K562 (cell line): ENCODE measurements around the gene NRM. TPM values are rescaled to one million over a fixed set of nuclear protein-coding genes. Genes with fewer than 3 reads are reported as not detected.

Experiments
- BRD4 ChIP-seq: fragments of 200-600 bp; sonication (generic); IDR thresholded peaks from 2 replicates; pipeline ENCODE4 v1.6.1; 2017; ENCODE audit warnings: inconsistent platforms
- DEAF1 ChIP-seq: fragments of 450-650 bp; formaldehyde crosslinking; IDR thresholded peaks from 2 replicates; pipeline ENCODE4 v1.4.0; 2020; ENCODE audit warnings: mild to moderate bottlenecking, moderate library complexity
- EHMT2 ChIP-seq: fragments of 450-650 bp; IDR thresholded peaks from 2 replicates; pipeline ENCODE4 v1.6.1; 2018; ENCODE audit warnings: antibody characterized with exemption
- IRF2 ChIP-seq: sonication (generic); formaldehyde crosslinking; IDR thresholded peaks from 2 replicates; pipeline ENCODE4 v1.8.1; 2022; ENCODE audit warnings: mild to moderate bottlenecking, missing genetic modification reagents
- KDM5B ChIP-seq: fragments of 200-600 bp; sonication (generic); IDR thresholded peaks from 2 replicates; pipeline ENCODE4 v1.6.1; 2012; ENCODE audit warnings: low read depth, mild to moderate bottlenecking, moderate library complexity, low read length, control low read depth, inconsistent platforms; ENCODE audit not compliant: insufficient replicate concordance
- MAZ ChIP-seq, 2 experiments: fragments of 450-650 bp in 1 of 2; sonication (generic) in 1 of 2; formaldehyde crosslinking; IDR thresholded peaks in 1 of 2; conservative IDR thresholded peaks in 1 of 2; 2 replicates each; pipeline versions ENCODE4 v1.4.0 to v1.5.0; 2020; ENCODE audit warnings: mild to moderate bottlenecking in 1 of 2, missing genetic modification reagents in 1 of 2
- MEF2D ChIP-seq: conservative IDR thresholded peaks from 2 replicates; pipeline ENCODE4 v1.6.1; 2016; ENCODE audit warnings: low read depth, missing genetic modification characterization, missing compliant biosample characterization
- NR4A1 ChIP-seq, 2 experiments: fragments of 250-450 bp in 1 of 2; fragments of 450-650 bp in 1 of 2; sonication (Bioruptor Pico) in 1 of 2; IDR thresholded peaks; 2 replicates each; pipeline versions ENCODE4 v1.4.0 to v1.6.1; 2016 to 2020; ENCODE audit warnings: mild to moderate bottlenecking in 2 of 2, missing compliant biosample characterization in 1 of 2, missing genetic modification characterization in 1 of 2, moderate library complexity in 1 of 2
- SIRT6 ChIP-seq: IDR thresholded peaks from one replicate; pipeline ENCODE4 v1.6.1; 2012; ENCODE audit warnings: low read depth, mild to moderate bottlenecking, control low read depth, inconsistent platforms, low read length, moderate library complexity
- TARDBP ChIP-seq: fragments of 450-650 bp; IDR thresholded peaks from 2 replicates; pipeline ENCODE4 v1.6.1; 2016
- VEZF1 ChIP-seq: fragments of 200-800 bp; sonication (Bioruptor generic); IDR thresholded peaks from 2 replicates; pipeline ENCODE4 v1.6.1; 2017; ENCODE audit warnings: missing genetic modification characterization, missing compliant biosample characterization
- ZC3H11A ChIP-seq: IDR thresholded peaks from 2 replicates; pipeline ENCODE4 v1.6.1; 2012; ENCODE audit warnings: low read depth, low read length, improper control_type of control experiment
- ZNF174 ChIP-seq: fragments of 250-450 bp; sonication (Bioruptor Pico); IDR thresholded peaks from 2 replicates; pipeline ENCODE4 v1.4.0; 2020; ENCODE audit warnings: mild to moderate bottlenecking
- ZNF23 ChIP-seq: fragments of 250-450 bp; sonication (Bioruptor Pico); IDR thresholded peaks from 2 replicates; pipeline ENCODE4 v1.4.0; 2020; ENCODE audit warnings: mild to moderate bottlenecking
- ZNF263 ChIP-seq: sonication (generic); formaldehyde crosslinking; IDR thresholded peaks from 2 replicates; pipeline ENCODE4 v1.8.0; 2022; ENCODE audit warnings: mild to moderate bottlenecking, missing genetic modification reagents, borderline replicate concordance
- ZNF3 ChIP-seq: fragments of 250-450 bp; sonication (Bioruptor Pico); IDR thresholded peaks from 2 replicates; pipeline ENCODE4 v1.5.0; 2021; ENCODE audit warnings: mild to moderate bottlenecking, moderate library complexity
- polyA plus RNA-seq, 8 experiments: library from polyadenylated mRNA; depleted of rRNA in 4 of 8; stranded (reverse) in 5 of 8; unstranded in 3 of 8; fragments of >200 nt; fragmentation: Nextera tagmentation in 2 of 8; fragmentation: Illumina TruSeq in 1 of 8; extraction: Ambion mirVana in 2 of 8; extraction: Trizol in 1 of 8; gene quantifications; 2 replicates each; pipeline versions ENCODE4 v1.2.1 to v1.2.3, GENCODE V29; 2011 to 2014; ENCODE audit warnings: inconsistent platforms in 1 of 8, missing spikeins in 1 of 8
- total RNA-seq, 7 experiments: library from RNA; depleted of rRNA in 6 of 7; stranded (reverse); fragments of >200 nt in 6 of 7; fragmentation: Illumina TruSeq in 2 of 7; extraction: Trizol in 2 of 7; gene quantifications; 2 replicates each; pipeline versions ENCODE4 v1.2.1 to v1.2.3, GENCODE V29; 2011 to 2021; ENCODE audit warnings: low replicate concordance in 1 of 7
- TF ChIP-seq, protein P1 (sequence below): fragments of 250-450 bp; sonication (Bioruptor Pico); IDR thresholded peaks from 2 replicates; pipeline ENCODE4 v1.8.0; 2021; ENCODE audit warnings: borderline replicate concordance, mild to moderate bottlenecking, moderate library complexity; ENCODE audit not compliant: poor library complexity, severe bottlenecking
- TF ChIP-seq, protein P2 (sequence below): sonication (generic); IDR thresholded peaks from 2 replicates; pipeline ENCODE4 v1.6.1; 2016
- TF ChIP-seq, protein P3 (sequence below): sonication (generic); formaldehyde crosslinking; IDR thresholded peaks from 2 replicates; pipeline ENCODE4 v1.8.0; 2022; ENCODE audit warnings: mild to moderate bottlenecking, missing genetic modification reagents
- TF ChIP-seq, protein P4 (sequence below): fragments of 250-450 bp; sonication (Bioruptor Pico); IDR thresholded peaks from 2 replicates; pipeline ENCODE4 v1.5.0; 2021

Gene NRM
- total and polyA plus RNA-seq, 9 of the 15 experiments (the other 6 are each of a cell fraction or from before 2014, with no cell fraction given), result 9.7 to 58.2 (median 18.1) TPM

- TF ChIP-seq ZNF174 (CRISPR knock-in tag) (no peak), EHMT2 (no peak), VEZF1 (CRISPR knock-in tag) (peak; percentile 31; the same call in 1 of the 2 replicates), IRF2 (CRISPR knock-in tag) (no peak), ZNF3 (CRISPR knock-in tag) (peak; percentile 53; the same call in 1 of the 2 replicates), MEF2D (tag) (no peak), ZNF23 (CRISPR knock-in tag) (0 out of 2 replicates have a peak, but pooled peaks have one; percentile 17), NR4A1 (CRISPR knock-in tag; IDR thresholded peaks at IDR 0.05) (0 out of 2 replicates have a peak, but pooled peaks have one; percentile 34), NR4A1 (tag; IDR thresholded peaks at IDR 0.05) (no peak), KDM5B (peak; percentile 57), MAZ (CRISPR knock-in tag; conservative IDR thresholded peaks at IDR 0.05 in 1 of 2, IDR thresholded peaks at IDR 0.05 in 1 of 2) (peak in 1 of 2 experiments; percentile 46; a peak in 1 of 4 replicates), BRD4 (no peak), TARDBP (no peak), ZC3H11A (no peak), DEAF1 (peak; percentile 19; the same call in 1 of the 2 replicates), ZNF263 (no peak), SIRT6 (peak; percentile 95)
- TF ChIP-seq, protein P1, sequence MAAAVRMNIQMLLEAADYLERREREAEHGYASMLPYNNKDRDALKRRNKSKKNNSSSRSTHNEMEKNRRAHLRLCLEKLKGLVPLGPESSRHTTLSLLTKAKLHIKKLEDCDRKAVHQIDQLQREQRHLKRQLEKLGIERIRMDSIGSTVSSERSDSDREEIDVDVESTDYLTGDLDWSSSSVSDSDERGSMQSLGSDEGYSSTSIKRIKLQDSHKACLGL (CRISPR knock-in tag), result no peak
- TF ChIP-seq, protein P2, sequence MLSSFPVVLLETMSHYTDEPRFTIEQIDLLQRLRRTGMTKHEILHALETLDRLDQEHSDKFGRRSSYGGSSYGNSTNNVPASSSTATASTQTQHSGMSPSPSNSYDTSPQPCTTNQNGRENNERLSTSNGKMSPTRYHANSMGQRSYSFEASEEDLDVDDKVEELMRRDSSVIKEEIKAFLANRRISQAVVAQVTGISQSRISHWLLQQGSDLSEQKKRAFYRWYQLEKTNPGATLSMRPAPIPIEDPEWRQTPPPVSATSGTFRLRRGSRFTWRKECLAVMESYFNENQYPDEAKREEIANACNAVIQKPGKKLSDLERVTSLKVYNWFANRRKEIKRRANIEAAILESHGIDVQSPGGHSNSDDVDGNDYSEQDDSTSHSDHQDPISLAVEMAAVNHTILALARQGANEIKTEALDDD, result peak; percentile 77; the same call in 1 of the 2 replicates
- TF ChIP-seq, protein P3, sequence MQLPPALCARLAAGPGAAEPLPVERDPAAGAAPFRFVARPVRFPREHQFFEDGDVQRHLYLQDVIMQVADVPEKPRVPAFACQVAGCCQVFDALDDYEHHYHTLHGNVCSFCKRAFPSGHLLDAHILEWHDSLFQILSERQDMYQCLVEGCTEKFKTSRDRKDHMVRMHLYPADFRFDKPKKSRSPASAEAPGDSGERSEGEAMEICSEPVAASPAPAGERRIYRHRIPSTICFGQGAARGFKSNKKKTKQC (CRISPR knock-in tag), result no peak
- TF ChIP-seq, protein P4, sequence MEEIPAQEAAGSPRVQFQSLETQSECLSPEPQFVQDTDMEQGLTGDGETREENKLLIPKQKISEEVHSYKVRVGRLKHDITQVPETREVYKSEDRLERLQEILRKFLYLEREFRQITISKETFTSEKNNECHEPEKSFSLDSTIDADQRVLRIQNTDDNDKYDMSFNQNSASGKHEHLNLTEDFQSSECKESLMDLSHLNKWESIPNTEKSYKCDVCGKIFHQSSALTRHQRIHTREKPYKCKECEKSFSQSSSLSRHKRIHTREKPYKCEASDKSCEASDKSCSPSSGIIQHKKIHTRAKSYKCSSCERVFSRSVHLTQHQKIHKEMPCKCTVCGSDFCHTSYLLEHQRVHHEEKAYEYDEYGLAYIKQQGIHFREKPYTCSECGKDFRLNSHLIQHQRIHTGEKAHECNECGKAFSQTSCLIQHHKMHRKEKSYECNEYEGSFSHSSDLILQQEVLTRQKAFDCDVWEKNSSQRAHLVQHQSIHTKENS (CRISPR knock-in tag), result 0 out of 2 replicates have a peak, but pooled peaks have one; percentile 39
These were observed 35.1 kb upstream of the NRM start (continued) for GRCh38 chr6:30725713-30726505.
